Activated CD4-positive, alpha-beta memory T cell treated with anti-CD3 and anti-CD28 coated beads for 36 hours (primary cell): ENCODE results near the gene CLDN16. TPM values are rescaled to one million over a fixed set of nuclear protein-coding genes. Genes with fewer than 3 reads are reported as not detected.

Source experiments
- CTCF ChIA-PET: fragments of 350-600 bp; sonication (Branson Sonifier 250); formaldehyde crosslinking; loops from one replicate; lab custom pipeline; 2021; ENCODE audit warnings: antibody characterized with exemption, inconsistent platforms; lab: Charles Lee
- POLR2A ChIA-PET: fragments of 350-600 bp; sonication (Branson Sonifier 250); formaldehyde crosslinking; loops from one replicate; lab custom pipeline; 2021; ENCODE audit warnings: antibody characterized with exemption; lab: Charles Lee
- DNase-seq: peaks from one replicate; pipeline ENCODE4 v3.0.0-alpha.2; 2020
- H3K27ac Mint-ChIP-seq: one replicate; pipeline ENCODE4 v1.8.0; 2021; ENCODE audit warnings: mixed read lengths
- H3K27me3 Mint-ChIP-seq: one replicate; pipeline ENCODE4 v1.8.0; 2021; ENCODE audit warnings: mixed read lengths
- H3K36me3 Mint-ChIP-seq: one replicate; pipeline ENCODE4 v1.8.0; 2021; ENCODE audit warnings: mixed read lengths
- H3K4me1 Mint-ChIP-seq: one replicate; pipeline ENCODE4 v1.8.0; 2021; ENCODE audit warnings: low read depth, mixed read lengths
- H3K4me3 Mint-ChIP-seq: one replicate; pipeline ENCODE4 v1.8.0; 2021; ENCODE audit warnings: mild to moderate bottlenecking, mixed read lengths
- H3K9me3 Mint-ChIP-seq: one replicate; pipeline ENCODE4 v1.8.0; 2021; ENCODE audit warnings: mixed read lengths
- intact Hi-C: fragments of 100-400 bp; cut with micrococcal nuclease; formaldehyde crosslinking; loops from one replicate; pipeline ENCODE4 v1.15.1; 2023
- total RNA-seq, 2 experiments: library from RNA; stranded (reverse); gene quantifications; one replicate each; pipeline ENCODE4 v1.2.3, GENCODE V29; 2021

CLDN16 gene, protein sequence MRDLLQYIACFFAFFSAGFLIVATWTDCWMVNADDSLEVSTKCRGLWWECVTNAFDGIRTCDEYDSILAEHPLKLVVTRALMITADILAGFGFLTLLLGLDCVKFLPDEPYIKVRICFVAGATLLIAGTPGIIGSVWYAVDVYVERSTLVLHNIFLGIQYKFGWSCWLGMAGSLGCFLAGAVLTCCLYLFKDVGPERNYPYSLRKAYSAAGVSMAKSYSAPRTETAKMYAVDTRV
- not detected for total RNA-seq

GRCh38 chr3:190387578-190388213, at the start of gene CLDN16:
CLDN16 (plus strand) TSS chr3:190388163; CDS start chr3:190388330, 167 bp downstream.
- H3K4me3 Mint-ChIP-seq = no peak within 1 kb of the TSS
- intact Hi-C loops = no loop called here

DNA sequence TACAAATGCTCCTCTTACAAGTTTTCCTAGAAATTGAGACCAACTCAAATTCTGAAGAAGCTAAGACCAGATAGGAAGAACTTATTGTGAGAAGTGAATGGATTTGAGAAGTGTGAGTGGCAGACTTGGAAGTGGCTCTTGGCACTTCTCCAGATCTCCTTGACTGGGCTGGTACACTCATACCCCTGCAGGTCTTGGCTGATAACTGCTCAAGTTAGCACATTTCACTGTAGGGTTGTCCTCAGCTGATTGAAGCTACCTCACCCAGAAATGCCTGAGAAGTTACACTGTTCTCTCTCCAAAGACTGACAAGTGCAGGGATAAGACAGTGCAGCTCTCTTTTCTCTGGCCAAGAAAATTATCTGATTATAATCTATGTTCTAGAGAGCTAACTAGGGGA, 49.2 kb upstream of the CLDN16 start:
- Mint-ChIP-seq H3K4me3 (no peak overlapping the region), H3K36me3 (no peaks in the 10 kb centered on the region), H3K27me3 (peaks cover 7% of the 10 kb centered on the region), H3K27ac (no peak overlapping the region), H3K9me3 (peaks cover 4% of the 10 kb centered on the region), H3K4me1 (no peaks in the 10 kb centered on the region)
- ChIA-PET POLR2A (no interaction called here), CTCF (interaction anchor here (0.8 to 2.7 kb wide), 3 partner anchors 17 to 377 kb away, joined by 4 to 12 read pairs (median 6); partner anchors contain the start of gene CLDN1)
- intact Hi-C loops = no loop called here
- no peak for DNase-seq

More at GRCh38 chr3:190387578-190388213, at the start of gene CLDN16:
- Mint-ChIP-seq H3K27ac (no peak within 1 kb of the TSS), H3K27me3 (peaks cover 6% of the 10 kb centered on the region), H3K9me3 (no peaks in the 10 kb centered on the region), H3K36me3 (no peaks in the 10 kb centered on the region), H3K4me1 (peaks cover under 1% of the 10 kb centered on the region)
- ChIA-PET POLR2A (no interaction called here), CTCF (no interaction called here)
- no peak for DNase-seq

- ChIA-PET POLR2A (no interaction called here), CTCF (interaction anchor here (0.8 to 2.7 kb wide), 3 partner anchors 17 to 378 kb away, joined by 4 to 12 read pairs (median 6); partner anchors contain the start of gene CLDN1)
- no peaks in the 10 kb centered on the region for H3K36me3 Mint-ChIP-seq
- no peak overlapping the region for H3K27ac Mint-ChIP-seq
- H3K4me3 Mint-ChIP-seq = no peak overlapping the region
- intact Hi-C loops = no loop called here
- no peak for DNase-seq
- peaks cover 7% of the 10 kb centered on the region for H3K27me3 Mint-ChIP-seq
- H3K9me3 Mint-ChIP-seq = peaks cover 4% of the 10 kb centered on the region
- no peaks in the 10 kb centered on the region for H3K4me1 Mint-ChIP-seq
Observed at GRCh38 chr3:190339130-190339529, 48.8 kb upstream of the CLDN16 start.

GRCh38 chr3:190340071-190340470, 47.9 kb upstream of the CLDN16 start:
- POLR2A ChIA-PET = no interaction called here
- H3K4me3 Mint-ChIP-seq = no peak overlapping the region
- H3K27me3 Mint-ChIP-seq = peaks cover 7% of the 10 kb centered on the region
- H3K36me3 Mint-ChIP-seq = no peaks in the 10 kb centered on the region
- DNase-seq = no peak
- H3K4me1 Mint-ChIP-seq = no peaks in the 10 kb centered on the region
- intact Hi-C loops = no loop called here
- no peak overlapping the region for H3K27ac Mint-ChIP-seq
- H3K9me3 Mint-ChIP-seq = peaks cover 4% of the 10 kb centered on the region
- CTCF ChIA-PET = interaction anchor here (2.7 kb wide), 1 partner anchor 18 kb away, joined by 12 read pairs; the partner anchor contains the start of gene CLDN1

DNA sequence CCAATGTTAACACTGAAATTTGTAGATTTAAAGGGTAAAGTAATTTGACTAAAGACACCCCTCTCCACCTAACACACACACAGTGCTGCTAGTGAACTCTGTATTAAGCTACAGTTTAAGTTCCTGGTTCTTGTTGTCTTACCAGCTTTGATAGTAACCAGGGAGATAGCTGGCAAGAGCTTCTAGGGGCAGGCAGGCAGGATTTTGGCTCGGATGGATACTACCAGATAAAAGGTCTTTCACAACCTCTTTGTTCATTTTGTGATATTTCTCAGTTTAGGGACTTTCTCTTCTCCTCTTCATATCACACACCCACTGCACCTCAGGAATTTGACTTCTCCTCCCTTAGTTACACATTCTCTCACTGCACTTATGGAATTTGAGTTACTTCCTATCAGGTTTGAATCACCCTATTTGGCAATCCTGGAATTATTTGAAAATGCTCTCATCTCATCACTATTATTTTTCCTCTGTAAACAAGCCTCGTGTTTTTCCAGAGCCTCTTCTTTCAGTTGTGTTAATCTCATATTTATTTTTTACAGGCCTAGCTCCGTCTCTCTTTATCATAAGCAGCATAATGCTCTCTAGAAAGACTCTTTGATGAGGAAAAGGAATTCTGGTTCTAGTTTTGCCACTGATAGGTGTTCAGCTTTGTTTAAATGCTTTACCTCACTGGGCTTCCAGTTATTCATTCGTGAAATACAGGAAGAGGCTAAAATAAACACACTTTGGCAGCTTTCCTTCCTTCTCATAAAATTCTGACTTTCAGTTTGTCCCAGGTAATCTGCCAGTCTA, 42.7 kb upstream of the CLDN16 start:
- Mint-ChIP-seq H3K9me3 (peaks cover 6% of the 10 kb centered on the region), H3K27ac (no peak overlapping the region), H3K36me3 (no peaks in the 10 kb centered on the region), H3K4me1 (no peaks in the 10 kb centered on the region), H3K27me3 (peaks cover 8% of the 10 kb centered on the region), H3K4me3 (no peak overlapping the region)
- ChIA-PET CTCF (interaction anchor here (1.8 kb wide), 1 partner anchor 24 kb away, joined by 5 read pairs; the partner anchor contains the start of gene CLDN1), POLR2A (no interaction called here)
- no peak for DNase-seq
- intact Hi-C loops = no loop called here

DNA sequence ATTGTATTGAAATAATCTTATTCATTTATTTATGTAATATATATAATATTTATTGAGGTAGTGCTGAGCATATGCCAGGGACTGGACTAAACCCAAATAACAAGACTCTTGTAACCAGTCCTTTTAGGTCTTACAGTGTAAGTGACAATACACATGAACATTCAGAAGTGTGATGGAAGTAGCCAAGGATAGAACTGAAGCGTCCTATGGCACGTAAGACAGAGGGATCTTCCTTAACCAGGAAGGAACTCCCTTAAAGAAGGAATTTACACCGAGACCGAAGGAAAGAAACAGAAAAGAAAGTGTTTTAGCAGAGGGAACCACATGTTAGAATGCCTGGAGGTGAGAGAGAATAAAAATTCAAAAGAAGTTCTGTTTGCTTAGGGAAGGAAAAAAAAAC, 42.1 kb upstream of the CLDN16 start:
- CTCF ChIA-PET = no interaction called here
- Mint-ChIP-seq H3K27me3 (peaks cover 8% of the 10 kb centered on the region), H3K9me3 (peaks cover 5% of the 10 kb centered on the region), H3K27ac (no peak overlapping the region), H3K36me3 (no peaks in the 10 kb centered on the region), H3K4me3 (no peak overlapping the region), H3K4me1 (no peaks in the 10 kb centered on the region)
- POLR2A ChIA-PET = no interaction called here
- DNase-seq = no peak
- intact Hi-C loops = no loop called here

- Mint-ChIP-seq H3K36me3 (no peaks in the 10 kb centered on the region), H3K9me3 (peaks cover 5% of the 10 kb centered on the region), H3K27me3 (peaks cover 8% of the 10 kb centered on the region), H3K4me3 (no peak overlapping the region), H3K4me1 (no peaks in the 10 kb centered on the region), H3K27ac (no peak overlapping the region)
- ChIA-PET POLR2A (no interaction called here), CTCF (no interaction called here)
- intact Hi-C loops = no loop called here
- DNase-seq = no peak
Observed at GRCh38 chr3:190346541-190346940, 41.4 kb upstream of the CLDN16 start.

DNA sequence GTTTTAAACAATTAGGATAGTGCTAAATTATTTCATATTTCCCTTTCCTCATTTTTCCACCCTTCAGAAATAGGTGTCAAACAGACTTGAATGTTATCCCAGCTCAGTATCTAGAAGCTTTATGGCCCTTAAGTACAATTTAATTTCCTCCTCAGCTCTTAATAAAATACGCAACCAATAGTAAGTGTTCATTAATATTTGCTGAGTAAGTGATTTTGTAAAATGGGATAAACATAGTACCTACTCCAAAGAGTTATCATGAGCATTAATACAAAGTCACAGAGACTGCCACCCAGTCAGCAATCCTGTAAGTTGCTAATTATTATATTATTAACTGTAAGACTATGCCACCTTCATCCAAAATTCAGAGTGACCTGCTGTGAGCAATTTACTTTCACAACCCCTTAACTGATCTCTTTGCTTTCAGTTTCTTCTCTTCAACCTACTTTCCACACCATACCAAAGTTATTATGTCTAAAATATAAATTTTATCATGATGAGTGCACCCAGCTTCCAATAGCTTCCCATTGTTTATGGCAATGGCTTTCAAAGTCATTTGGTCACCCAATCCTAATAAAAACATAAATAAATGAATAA, 35.0 kb upstream of the CLDN16 start:
- no peak for DNase-seq
- intact Hi-C loops = no loop called here
- Mint-ChIP-seq H3K4me1 (no peaks in the 10 kb centered on the region), H3K9me3 (peaks cover 5% of the 10 kb centered on the region), H3K36me3 (no peaks in the 10 kb centered on the region), H3K27ac (no peak overlapping the region), H3K4me3 (no peak overlapping the region), H3K27me3 (no peaks in the 10 kb centered on the region)
- POLR2A ChIA-PET = no interaction called here
- CTCF ChIA-PET = no interaction called here

- ChIA-PET CTCF (no interaction called here), POLR2A (no interaction called here)
- no peak for DNase-seq
- no peaks in the 10 kb centered on the region for H3K27me3 Mint-ChIP-seq
- no peak overlapping the region for H3K4me3 Mint-ChIP-seq
- H3K9me3 Mint-ChIP-seq = no peaks in the 10 kb centered on the region
- no peaks in the 10 kb centered on the region for H3K4me1 Mint-ChIP-seq
- intact Hi-C loops = no loop called here
- H3K36me3 Mint-ChIP-seq = no peaks in the 10 kb centered on the region
- no peak overlapping the region for H3K27ac Mint-ChIP-seq
Observed at GRCh38 chr3:190356246-190356645, 31.7 kb upstream of the CLDN16 start.

- ChIA-PET POLR2A (no interaction called here), CTCF (no interaction called here)
- intact Hi-C loops = no loop called here
- no peak overlapping the region for H3K4me3 Mint-ChIP-seq
- no peak for DNase-seq
- no peaks in the 10 kb centered on the region for H3K27me3 Mint-ChIP-seq
- H3K27ac Mint-ChIP-seq = no peak overlapping the region
- no peaks in the 10 kb centered on the region for H3K4me1 Mint-ChIP-seq
- no peaks in the 10 kb centered on the region for H3K36me3 Mint-ChIP-seq
- no peaks in the 10 kb centered on the region for H3K9me3 Mint-ChIP-seq
Observed at GRCh38 chr3:190357468-190357867, 30.5 kb upstream of the CLDN16 start.

DNA sequence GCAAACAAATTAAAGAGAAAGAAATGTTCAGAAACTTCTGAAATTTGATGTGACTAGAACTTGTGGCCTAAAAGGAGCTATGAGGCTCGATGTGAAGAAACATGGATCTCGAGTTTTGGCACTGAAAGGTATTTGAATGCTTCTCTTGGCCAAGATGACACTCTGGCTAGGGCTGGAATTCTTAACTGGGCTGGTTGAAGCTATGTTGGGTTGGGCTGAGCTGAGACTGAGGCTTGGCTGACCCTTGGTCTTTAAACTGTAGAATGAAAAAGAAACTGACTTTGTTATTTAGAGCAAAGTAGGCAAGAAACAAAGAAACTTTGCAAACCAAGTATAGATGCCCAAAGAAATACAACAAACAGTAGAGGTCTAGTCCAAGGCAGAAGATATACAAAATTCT, 28.1 kb upstream of the CLDN16 start:
- Mint-ChIP-seq H3K36me3 (no peaks in the 10 kb centered on the region), H3K27ac (no peak overlapping the region), H3K4me3 (no peak overlapping the region), H3K9me3 (no peaks in the 10 kb centered on the region), H3K27me3 (peaks cover 4% of the 10 kb centered on the region), H3K4me1 (no peaks in the 10 kb centered on the region)
- DNase-seq = no peak
- intact Hi-C loops = no loop called here
- CTCF ChIA-PET = no interaction called here
- POLR2A ChIA-PET = no interaction called here

DNA sequence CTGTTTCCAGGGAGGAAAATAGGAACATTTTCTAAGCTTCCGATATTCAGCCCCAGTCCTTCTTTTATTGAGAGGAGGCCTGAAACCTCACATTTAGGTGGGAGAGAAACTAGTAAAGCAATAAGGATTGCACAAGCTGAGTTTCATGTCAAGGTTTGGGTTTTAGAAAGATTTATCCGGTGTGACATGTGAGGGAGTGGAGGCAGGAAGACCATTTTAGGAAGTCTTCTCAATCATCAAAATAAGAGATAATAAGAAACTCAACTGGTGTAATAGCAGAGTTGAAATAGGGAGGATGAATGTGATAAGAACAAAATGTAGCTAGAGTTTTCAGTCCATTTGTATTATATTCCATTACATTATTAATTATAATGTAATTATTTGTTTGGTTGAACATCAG, 27.7 kb upstream of the CLDN16 start:
- CTCF ChIA-PET = no interaction called here
- Mint-ChIP-seq H3K36me3 (no peaks in the 10 kb centered on the region), H3K4me1 (no peaks in the 10 kb centered on the region), H3K9me3 (no peaks in the 10 kb centered on the region), H3K27me3 (peaks cover 5% of the 10 kb centered on the region), H3K4me3 (no peak overlapping the region), H3K27ac (no peak overlapping the region)
- no peak for DNase-seq
- POLR2A ChIA-PET = no interaction called here
- intact Hi-C loops = no loop called here
